Activated CD8-positive, alpha-beta T cell treated with anti-CD3 and anti-CD28 coated beads for 36 hours (primary cell): ENCODE measurements around the gene TAF6L. TPM values are rescaled to one million over a fixed set of nuclear protein-coding genes. Genes with fewer than 3 reads are reported as not detected.
A peak's percentile ranks its signal among the peaks of the same experiment; 100 is the strongest.

Experiments used
- ATAC-seq: fragments of 200-7000 bp; cut with Tn5 transposase; one replicate; pipeline ENCODE4 v1.10.0; 2021; ENCODE audit warnings: mild to moderate bottlenecking, moderate library complexity
- CTCF ChIA-PET: fragments of 350-600 bp; sonication (Branson Sonifier 250); formaldehyde crosslinking; loops from one replicate; lab custom pipeline; 2021; ENCODE audit warnings: antibody characterized with exemption; lab: Charles Lee
- POLR2A ChIA-PET: fragments of 350-600 bp; sonication (Branson Sonifier 250); formaldehyde crosslinking; loops from one replicate; lab custom pipeline; 2021; ENCODE audit warnings: antibody characterized with exemption; lab: Charles Lee
- DNase-seq: peaks from one replicate; pipeline ENCODE4 v3.0.0-alpha.2; 2020
- H3K27ac Mint-ChIP-seq: one replicate; pipeline ENCODE4 v1.8.0; 2021; ENCODE audit warnings: mild to moderate bottlenecking, mixed read lengths
- H3K27me3 Mint-ChIP-seq: one replicate; pipeline ENCODE4 v1.8.0; 2021; ENCODE audit warnings: mixed read lengths
- H3K36me3 Mint-ChIP-seq: one replicate; pipeline ENCODE4 v1.8.0; 2021; ENCODE audit warnings: low read depth, mixed read lengths
- H3K4me1 Mint-ChIP-seq: one replicate; pipeline ENCODE4 v1.8.0; 2021; ENCODE audit warnings: low read depth, mixed read lengths
- H3K4me3 Mint-ChIP-seq: one replicate; pipeline ENCODE4 v1.8.0; 2021; ENCODE audit warnings: mild to moderate bottlenecking, moderate library complexity, mixed read lengths
- H3K9me3 Mint-ChIP-seq: one replicate; pipeline ENCODE4 v1.8.0; 2021; ENCODE audit warnings: mixed read lengths
- CTCF ChIP-seq: fragments of 200-600 bp; IDR thresholded peaks from one replicate; pipeline ENCODE4 v1.8.0; 2022; ENCODE audit warnings: antibody characterized with exemption, mild to moderate bottlenecking
- intact Hi-C: fragments of 100-400 bp; cut with micrococcal nuclease; formaldehyde crosslinking; loops from one replicate; pipeline ENCODE4 v1.10.0; 2022
- total RNA-seq, 2 experiments: library from RNA; stranded (reverse); gene quantifications; one replicate each; pipeline ENCODE4 v1.2.3, GENCODE V29; 2021

TAF6L gene
- total RNA-seq, 2 experiments from 2014 or later = 13.7 to 16.7 TPM

GRCh38 chr11:62752177-62752785 is 18.9 kb upstream of the TAF6L start:
- ATAC-seq = no peak
- no peak for TF ChIP-seq CTCF
- Mint-ChIP-seq H3K4me3 (no peak overlapping the region), H3K27ac (peak overlapping the region; percentile 57), H3K9me3 (no peaks in the 10 kb centered on the region), H3K27me3 (no peaks in the 10 kb centered on the region), H3K36me3 (peaks cover 13% of the 10 kb centered on the region), H3K4me1 (peaks cover 29% of the 10 kb centered on the region)
- ChIA-PET POLR2A (interaction anchor here (0.6 to 5.2 kb wide), 11 partner anchors 10 to 103 kb away, joined by 3 to 31 read pairs (median 7); partner anchors contain the start of genes NXF1, POLR2G and TAF6L), CTCF (interaction anchor here (0.7 kb wide), 2 partner anchors 11 to 34 kb away, joined by 3 to 5 read pairs; no protein-coding TSS in a partner anchor)
- DNase-seq = no peak
- intact Hi-C loops = no loop called here

DNA sequence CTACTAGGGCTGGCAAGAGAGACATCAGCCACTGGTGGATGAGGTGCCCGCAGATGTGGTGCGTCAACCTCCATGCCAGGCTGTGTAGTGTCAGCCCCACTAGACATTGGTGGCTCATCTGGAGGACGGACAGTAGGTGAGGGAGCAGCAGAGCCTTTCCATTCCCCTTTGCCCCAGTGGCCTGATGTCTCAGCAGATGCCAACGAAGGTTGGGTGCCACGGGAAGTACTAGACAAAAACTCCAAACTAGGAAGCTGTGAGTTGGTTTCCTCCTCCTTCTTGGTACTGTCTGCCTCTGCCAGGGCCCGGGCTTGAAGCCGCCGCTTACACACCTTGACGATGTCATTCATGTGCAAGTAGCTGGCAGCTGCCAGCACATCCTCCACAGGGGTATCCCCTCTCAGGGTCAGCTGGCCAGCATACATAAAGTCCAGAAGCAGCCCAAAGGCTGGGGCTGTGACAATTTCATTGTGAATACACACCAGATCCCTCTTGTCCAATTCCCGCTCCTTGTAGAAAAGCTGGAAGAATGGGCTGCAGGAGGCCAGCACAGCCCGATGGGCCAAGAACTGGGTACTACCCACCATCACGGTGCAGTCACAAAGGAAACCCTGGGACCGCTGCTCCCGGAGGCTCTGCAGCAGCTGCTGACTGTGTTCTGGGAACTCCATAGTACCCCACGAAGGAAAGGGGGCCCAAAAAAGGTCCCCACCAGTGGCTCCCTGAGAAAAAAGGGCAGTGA is 18.0 kb upstream of the TAF6L start:
- TF ChIP-seq CTCF = no peak
- Mint-ChIP-seq H3K27ac (peak overlapping the region; percentile 99), H3K36me3 (peaks cover 13% of the 10 kb centered on the region), H3K9me3 (no peaks in the 10 kb centered on the region), H3K27me3 (no peaks in the 10 kb centered on the region), H3K4me3 (peak overlapping the region; percentile 99), H3K4me1 (peaks cover 29% of the 10 kb centered on the region)
- intact Hi-C loops = no loop called here
- POLR2A ChIA-PET = interaction anchor here (0.9 to 5.2 kb wide), 23 partner anchors 9 to 154 kb away, joined by 3 to 31 read pairs (median 5); partner anchors contain the start of genes C11orf98, CSKMT, HNRNPUL2 and NXF1
- no peak for ATAC-seq
- DNase-seq = no peak
- CTCF ChIA-PET = interaction anchor here (0.7 to 3.2 kb wide), 17 partner anchors 10 to 162 kb away, joined by 3 to 13 read pairs (median 5); partner anchors contain the start of genes HNRNPUL2 and TUT1

DNA sequence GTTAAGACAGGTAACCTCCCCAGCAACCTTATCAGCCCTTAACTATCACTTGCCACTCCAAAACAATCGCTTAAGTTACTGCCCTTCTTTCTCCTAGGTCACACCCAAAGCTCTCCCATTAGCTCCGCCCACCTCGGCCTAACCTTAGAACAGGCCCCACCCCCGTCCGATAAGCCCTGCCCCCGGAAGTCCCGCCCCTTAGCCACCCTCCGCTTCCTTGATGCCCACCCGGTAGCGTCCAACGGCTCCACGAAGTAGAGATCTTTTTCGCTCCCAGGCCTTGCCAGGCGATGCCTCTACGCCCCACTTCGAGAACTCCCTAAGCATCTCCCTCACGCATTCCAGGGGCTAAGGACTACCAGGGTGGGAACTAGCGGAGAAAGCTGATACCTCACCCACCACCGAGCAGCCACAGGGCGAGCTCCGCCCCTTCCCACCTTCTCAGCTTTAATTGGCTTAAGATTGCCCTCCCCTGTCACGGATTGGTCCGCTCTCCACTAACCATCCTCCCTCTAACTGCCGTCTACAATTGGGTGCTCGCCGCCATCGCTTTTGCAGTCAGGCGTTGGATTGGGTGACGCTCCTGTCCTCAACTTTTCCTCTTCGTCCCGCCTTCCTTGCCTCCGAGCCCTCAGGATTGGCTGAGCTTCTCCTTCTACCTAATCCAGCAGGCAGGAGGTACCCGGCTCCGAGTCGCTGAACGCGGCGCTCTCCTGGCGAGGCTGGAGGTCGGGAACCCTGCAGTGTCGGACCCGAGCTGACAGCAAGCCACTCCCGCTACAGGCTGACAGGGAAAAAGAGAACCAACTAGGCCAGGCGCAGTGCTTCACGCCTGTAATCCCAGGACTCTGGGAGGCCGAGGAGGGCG is 17.2 kb upstream of the TAF6L start, which contains the start of gene ZBTB3:
ZBTB3 (minus strand) TSS at position 425 of the 868 bp plus-strand sequence. CDS start 496 bp downstream, outside the sequence.
- no peaks in the 10 kb centered on the region for H3K27me3 Mint-ChIP-seq
- H3K4me1 Mint-ChIP-seq = peaks cover 26% of the 10 kb centered on the region
- ATAC-seq = peak; percentile 97
- no peak for TF ChIP-seq CTCF
- peak; percentile 99 for DNase-seq
- intact Hi-C loops = no loop called here
- peak within 1 kb of the TSS; percentile 99 for H3K4me3 Mint-ChIP-seq
- peak within 1 kb of the TSS; percentile 99 for H3K27ac Mint-ChIP-seq
- ChIA-PET POLR2A (interaction anchor here (0.7 to 5.2 kb wide), 27 partner anchors 8 to 180 kb away, joined by 3 to 31 read pairs (median 4); partner anchors contain the start of genes C11orf98, CSKMT, HNRNPUL2 and NXF1), CTCF (interaction anchor here (0.8 to 3.2 kb wide), 21 partner anchors 10 to 211 kb away, joined by 3 to 13 read pairs (median 4); partner anchors contain the start of genes GANAB, HNRNPUL2 and TUT1)
- no peaks in the 10 kb centered on the region for H3K9me3 Mint-ChIP-seq
- peaks cover 11% of the 10 kb centered on the region for H3K36me3 Mint-ChIP-seq

DNA sequence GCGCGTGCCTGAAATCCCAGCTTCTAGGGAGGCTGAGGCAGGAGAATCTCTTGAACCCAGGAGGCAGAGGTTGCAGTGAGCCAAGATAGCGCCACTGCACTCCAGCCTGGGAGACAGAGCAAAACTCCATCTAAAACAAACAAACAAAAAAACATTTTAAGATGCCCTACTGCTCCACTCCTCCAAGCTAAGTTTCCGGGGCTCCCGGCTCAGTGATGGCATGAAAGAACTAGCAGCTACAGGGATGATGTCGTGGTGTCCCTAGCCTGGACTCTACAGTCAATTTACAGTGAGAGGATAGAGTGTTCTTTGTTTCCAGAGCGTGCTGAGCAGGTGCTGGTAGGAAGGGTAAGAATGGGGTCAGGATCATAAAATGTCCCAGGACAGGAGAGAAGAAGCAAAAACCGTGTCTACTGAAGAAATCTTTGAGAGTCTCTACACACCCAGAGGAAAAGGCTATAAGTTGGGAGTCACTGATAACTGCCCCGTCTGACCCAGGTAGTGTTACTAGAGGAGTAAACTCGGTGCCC is 16.0 kb upstream of the TAF6L start:
- no peak for TF ChIP-seq CTCF
- no peak for ATAC-seq
- intact Hi-C loops = no loop called here
- no peak overlapping the region for H3K27ac Mint-ChIP-seq
- peaks cover 8% of the 10 kb centered on the region for H3K36me3 Mint-ChIP-seq
- H3K4me1 Mint-ChIP-seq = peaks cover 19% of the 10 kb centered on the region
- H3K9me3 Mint-ChIP-seq = no peaks in the 10 kb centered on the region
- DNase-seq = no peak
- H3K4me3 Mint-ChIP-seq = peak overlapping the region; percentile 99
- POLR2A ChIA-PET = interaction anchor here (1.0 to 5.2 kb wide), 6 partner anchors 17 to 181 kb away, joined by 3 to 31 read pairs (median 7); partner anchors contain the start of genes NXF1 and TMEM179B
- no peaks in the 10 kb centered on the region for H3K27me3 Mint-ChIP-seq
- CTCF ChIA-PET = interaction anchor here (1.1 to 3.2 kb wide), 8 partner anchors 15 to 150 kb away, joined by 3 to 8 read pairs (median 4); partner anchors contain the start of gene GANAB
